Endothelial cell of umbilical vein (primary cell): Measurements from ENCODE around the gene JADE3. TPM values are rescaled to one million over a fixed set of nuclear protein-coding genes. Genes with fewer than 3 reads are reported as not detected.
A peak's percentile ranks its signal among the peaks of the same experiment; 100 is the strongest.

Experiments used
- Bru-seq: library from RNA; stranded (reverse); fragments of 400-500 nt; gene quantifications from one replicate; lab custom pipeline; 2021; lab: Mats Ljungman, UMichigan
- BruChase-seq, 2 experiments: library from RNA; stranded (reverse); fragments of 400-500 nt; gene quantifications; one replicate each; lab custom pipeline; 2021; lab: Mats Ljungman, UMichigan
- BruUV-seq: library from RNA; stranded (reverse); fragments of 400-500 nt; replicated peaks from 2 replicates; lab custom pipeline; 2021; lab: Mats Ljungman, UMichigan
- CTCF ChIA-PET: fragments of 300-600, 350-600 bp; sonication (Branson Sonifier 250); formaldehyde crosslinking; loops from one replicate; lab custom pipeline; 2021; ENCODE audit warnings: antibody characterized with exemption, inconsistent platforms; lab: Charles Lee
- POLR2A ChIA-PET: fragments of 300-600, 350-600 bp; sonication (Branson Sonifier 250); formaldehyde crosslinking; loops from one replicate; lab custom pipeline; 2021; ENCODE audit warnings: antibody characterized with exemption, inconsistent platforms; lab: Charles Lee
- DNase-seq: peaks from one replicate; pipeline ENCODE4 v3.0.0-alpha.2; 2011; ENCODE audit warnings: low read depth, low spot score
- FAIRE-seq: peaks from 2 replicates; lab custom pipeline; 2011; peaks lifted over from hg19 to GRCh38; lab: Jason Lieb, UNC
- H2AFZ ChIP-seq: 2 replicates; pipeline ENCODE4 v1.6.0; 2012; ENCODE audit warnings: low read depth, low read length, control low read depth, inconsistent platforms
- H3K27ac ChIP-seq: 2 replicates; pipeline ENCODE4 v1.5.1; 2011; ENCODE audit warnings: low read depth, mild to moderate bottlenecking, control low read depth, low read length, moderate library complexity; ENCODE audit not compliant: insufficient read depth
- H3K27me3 ChIP-seq, 2 experiments: 2 replicates each; pipeline versions ENCODE4 v1.6.0 to v1.6.1; 2011; ENCODE audit warnings: low read length in 2 of 2, mixed read lengths in 1 of 2; ENCODE audit not compliant: control insufficient read depth in 2 of 2, insufficient read depth in 2 of 2
- H3K36me3 ChIP-seq, 2 experiments: 2 replicates in 1 of 2; 3 replicates in 1 of 2; pipeline ENCODE4 v1.5.1; 2011; ENCODE audit warnings: low read length in 2 of 2, mild to moderate bottlenecking in 1 of 2, moderate library complexity in 1 of 2; ENCODE audit not compliant: control insufficient read depth in 2 of 2, insufficient read depth in 2 of 2; ENCODE audit errors: extremely low read depth in 1 of 2
- H3K4me1 ChIP-seq: 3 replicates; pipeline ENCODE4 v1.5.1; 2011; ENCODE audit warnings: mild to moderate bottlenecking, low read length; ENCODE audit not compliant: control insufficient read depth, insufficient read depth; ENCODE audit errors: extremely low read depth
- H3K4me2 ChIP-seq: 2 replicates; pipeline ENCODE4 v1.6.1; 2011; ENCODE audit warnings: low read length, control low read depth, mixed read lengths; ENCODE audit not compliant: insufficient read depth
- H3K4me3 ChIP-seq, 3 experiments: fragments of 200-600 bp in 1 of 3; sonication (generic), shearing (Covaris generic) in 1 of 3; replicated peaks in 1 of 3; 2 replicates each; pipeline ENCODE4 v1.5.1; 2011 to 2016; ENCODE audit warnings: control low read depth in 3 of 3, low read length in 3 of 3, mild to moderate bottlenecking in 2 of 3, inconsistent platforms in 1 of 3, low read depth in 1 of 3, moderate library complexity in 1 of 3; ENCODE audit not compliant: insufficient read depth in 1 of 3
- H3K79me2 ChIP-seq: 2 replicates; pipeline ENCODE4 v1.6.0; 2012; ENCODE audit warnings: low read length, inconsistent platforms; ENCODE audit not compliant: control insufficient read depth, insufficient read depth
- H3K9ac ChIP-seq: replicated peaks from 2 replicates; pipeline ENCODE3; 2011; ENCODE audit warnings: low read length, control low read depth; ENCODE audit not compliant: insufficient read depth; ENCODE audit errors: extremely low read depth
- H3K9me1 ChIP-seq: replicated peaks from 3 replicates; pipeline ENCODE4 v1.6.0; 2011; ENCODE audit warnings: mild to moderate bottlenecking, low read length; ENCODE audit not compliant: control insufficient read depth, insufficient read depth; ENCODE audit errors: extremely low read depth
- H3K9me3 ChIP-seq: replicated peaks from 2 replicates; pipeline ENCODE4 v1.5.1; 2012; ENCODE audit warnings: low read length, inconsistent platforms; ENCODE audit not compliant: control insufficient read depth, insufficient read depth
- H4K20me1 ChIP-seq: replicated peaks from 2 replicates; pipeline ENCODE3; 2011; ENCODE audit warnings: mild to moderate bottlenecking, low read length; ENCODE audit not compliant: control insufficient read depth, insufficient read depth; ENCODE audit errors: extremely low read depth
- EZH2 ChIP-seq: IDR thresholded peaks from 2 replicates; pipeline ENCODE4 v1.6.1; 2012; ENCODE audit warnings: borderline replicate concordance, low read depth, mild to moderate bottlenecking, moderate library complexity, low read length, inconsistent platforms; ENCODE audit not compliant: severe bottlenecking
- FOS ChIP-seq: IDR thresholded peaks from 2 replicates; pipeline ENCODE4 v1.6.1; 2011; ENCODE audit warnings: mild to moderate bottlenecking, low read length, moderate library complexity, borderline replicate concordance; ENCODE audit not compliant: insufficient read depth
- GATA2 ChIP-seq: IDR thresholded peaks from 2 replicates; pipeline ENCODE4 v1.7.0; 2011; ENCODE audit warnings: low read depth, mild to moderate bottlenecking, moderate library complexity, mixed read lengths, low read length; ENCODE audit not compliant: insufficient read length, insufficient read depth
- JUN ChIP-seq: IDR thresholded peaks from 2 replicates; pipeline ENCODE4 v1.6.1; 2011; ENCODE audit warnings: borderline replicate concordance, low read depth; ENCODE audit not compliant: insufficient read length, insufficient read depth
- MYC ChIP-seq: IDR thresholded peaks from one replicate; pipeline ENCODE4 v1.6.1; 2011; ENCODE audit warnings: mild to moderate bottlenecking, low read depth, low read length
- POLR2A ChIP-seq: IDR thresholded peaks from 2 replicates; pipeline ENCODE4 v1.6.1; 2012; ENCODE audit warnings: low read depth, mild to moderate bottlenecking, control low read depth, low read length
- POLR2AphosphoS5 ChIP-seq: IDR thresholded peaks from 2 replicates; pipeline ENCODE4 v1.6.1; 2012; ENCODE audit warnings: low read depth, mild to moderate bottlenecking, control low read depth, low read length, moderate library complexity; ENCODE audit not compliant: insufficient read depth
- dilution Hi-C: fragments of 300-500 bp; cut with MboI; formaldehyde crosslinking; loops from one replicate; pipeline ENCODE4 v1.15.0; 2019; ENCODE audit warnings: low sequenced_read_pairs; ENCODE audit not compliant: extremely low pct_ligation_motif_present
- intact Hi-C: fragments of 100-400 bp; cut with micrococcal nuclease; formaldehyde crosslinking; loops from one replicate; pipeline ENCODE4 v1.10.0; 2022
- long read RNA-seq: library from polyadenylated mRNA; stranded (forward); transcript quantifications from one replicate; pipeline ENCODE4 v2.0.0, GENCODE V29; 2021
- polyA minus RNA-seq, 3 experiments: library from RNA; depleted of rRNA, polyadenylated mRNA; stranded (reverse); fragments of >200 nt; gene quantifications; 1 replicate in 1 of 3; 2 replicates in 2 of 3; pipeline ENCODE4 v1.2.3, GENCODE V29; 2011
- polyA plus RNA-seq, 4 experiments: library from polyadenylated mRNA; depleted of rRNA in 3 of 4; stranded (reverse) in 3 of 4; unstranded in 1 of 4; fragments of >200 nt; gene quantifications; 2 replicates each; pipeline versions ENCODE4 v1.2.1 to v1.2.3, GENCODE V29; 2011 to 2012; ENCODE audit warnings: missing spikeins in 1 of 4
- total RNA-seq: library from RNA; stranded (reverse); gene quantifications from 2 replicates; pipeline ENCODE4 v1.2.3, GENCODE V29; 2021
- TF ChIP-seq, protein P1 (sequence below): IDR thresholded peaks from 2 replicates; pipeline ENCODE4 v1.6.1; 2011; ENCODE audit not compliant: insufficient read depth, insufficient read length
- TF ChIP-seq, protein P2 (sequence below), 2 donors: IDR thresholded peaks; 1 replicate in 1 of 2; 2 replicates in 1 of 2; pipeline ENCODE4 v1.5.1; 2011; ENCODE audit warnings: low read length in 2 of 2, mild to moderate bottlenecking in 2 of 2, moderate library complexity in 2 of 2, control low read depth in 1 of 2, inconsistent platforms in 1 of 2, low read depth in 1 of 2; ENCODE audit not compliant: insufficient read depth in 1 of 2; ENCODE audit errors: extremely low read depth in 1 of 2

Gene JADE3
- total RNA-seq (16.3 and 18.4 TPM in 2 replicates), polyA plus RNA-seq (3.7 and 4.9 TPM in 2 replicates), polyA minus RNA-seq (9.8 and 24.7 TPM in 2 replicates), Bru-seq, nascent RNA (percentile 71 among the genes with signal in this experiment), BruChase-seq, experiment 1, labeled RNA remaining after a 6-hour chase (percentile 62 among the genes with signal in this experiment), BruChase-seq, experiment 2, labeled RNA remaining after a 2-hour chase (percentile 63 among the genes with signal in this experiment)
- 6.2 and 6.7 TPM in 2 replicates for polyA plus RNA-seq (2011; cell fraction: cytosol; rRNA removed)
- 11.2 and 13.7 TPM in 2 replicates for polyA plus RNA-seq (2011; cell fraction: nucleus; rRNA removed)
- polyA plus RNA-seq (2012) = 9.3 and 11.1 TPM in 2 replicates
- polyA minus RNA-seq (2011; cell fraction: cytosol; rRNA and poly(A)+ RNA removed) = 13.1 TPM
- 8.4 and 17.6 TPM in 2 replicates for polyA minus RNA-seq (2011; cell fraction: nucleus; rRNA and poly(A)+ RNA removed)
- long read RNA-seq, full-length matches to known transcripts = 4 of 12 reads
- long read RNA-seq, partial matches to known transcripts = 7 of 12 reads
- long read RNA-seq, other reads (novel, unspliced or antisense) = 1 of 12 reads

DNA sequence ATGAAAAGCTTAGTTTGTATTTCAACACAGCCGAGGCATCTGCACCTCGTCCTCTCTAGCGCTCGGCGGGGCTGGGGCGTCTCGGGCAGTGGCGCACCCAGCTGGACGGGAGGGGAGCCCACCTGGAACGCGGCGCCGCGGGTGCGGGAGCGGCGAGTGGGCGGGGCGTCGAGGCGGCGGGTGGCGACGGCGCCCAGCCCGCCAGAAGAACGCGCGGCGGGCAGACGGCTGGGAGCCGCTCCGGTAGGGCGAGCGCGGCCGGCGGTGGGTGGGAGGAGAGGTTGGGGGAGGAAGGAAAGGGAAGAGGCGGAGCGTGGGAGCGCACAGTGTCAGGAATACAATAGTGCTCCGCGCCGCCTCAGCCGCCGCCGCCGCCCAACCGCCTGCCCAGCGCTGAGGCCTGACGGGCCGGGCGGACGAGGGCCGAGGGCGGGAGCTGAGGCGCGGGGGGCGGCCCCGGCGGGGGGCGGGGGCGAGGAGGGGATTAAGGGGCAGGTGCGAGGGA, at the start of gene JADE3:
TSS of gene JADE3 (plus strand) at position 324 of the 505 bp plus-strand sequence. CDS start 72,474 bp downstream, outside the sequence.
- Histone ChIP-seq H3K79me2 (peaks cover 25% of the 10 kb centered on the region), H3K4me2 (peak within 1 kb of the TSS; percentile 76), H3K27ac (peak within 1 kb of the TSS; percentile 45), H3K4me3 (peak within 1 kb of the TSS; percentile 72 to 79 (median 75)), H3K9ac (peak within 1 kb of the TSS; percentile 75), H3K36me3 (no peaks in the 10 kb centered on the region), H4K20me1 (no peaks in the 10 kb centered on the region), H3K9me3 (no peaks in the 10 kb centered on the region), H2AFZ (peak within 1 kb of the TSS; percentile 79), H3K27me3 (no peaks in the 10 kb centered on the region), H3K4me1 (peaks cover 11% of the 10 kb centered on the region), H3K9me1 (no peaks in the 10 kb centered on the region)
- TF ChIP-seq JUN (no peak), MYC (no peak), EZH2 (no peak), FOS (no peak), POLR2A (no peak), GATA2 (no peak), POLR2AphosphoS5 (no peak)
- TF ChIP-seq, protein P1, sequence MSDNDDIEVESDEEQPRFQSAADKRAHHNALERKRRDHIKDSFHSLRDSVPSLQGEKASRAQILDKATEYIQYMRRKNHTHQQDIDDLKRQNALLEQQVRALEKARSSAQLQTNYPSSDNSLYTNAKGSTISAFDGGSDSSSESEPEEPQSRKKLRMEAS = no peak
- TF ChIP-seq, protein P2, sequence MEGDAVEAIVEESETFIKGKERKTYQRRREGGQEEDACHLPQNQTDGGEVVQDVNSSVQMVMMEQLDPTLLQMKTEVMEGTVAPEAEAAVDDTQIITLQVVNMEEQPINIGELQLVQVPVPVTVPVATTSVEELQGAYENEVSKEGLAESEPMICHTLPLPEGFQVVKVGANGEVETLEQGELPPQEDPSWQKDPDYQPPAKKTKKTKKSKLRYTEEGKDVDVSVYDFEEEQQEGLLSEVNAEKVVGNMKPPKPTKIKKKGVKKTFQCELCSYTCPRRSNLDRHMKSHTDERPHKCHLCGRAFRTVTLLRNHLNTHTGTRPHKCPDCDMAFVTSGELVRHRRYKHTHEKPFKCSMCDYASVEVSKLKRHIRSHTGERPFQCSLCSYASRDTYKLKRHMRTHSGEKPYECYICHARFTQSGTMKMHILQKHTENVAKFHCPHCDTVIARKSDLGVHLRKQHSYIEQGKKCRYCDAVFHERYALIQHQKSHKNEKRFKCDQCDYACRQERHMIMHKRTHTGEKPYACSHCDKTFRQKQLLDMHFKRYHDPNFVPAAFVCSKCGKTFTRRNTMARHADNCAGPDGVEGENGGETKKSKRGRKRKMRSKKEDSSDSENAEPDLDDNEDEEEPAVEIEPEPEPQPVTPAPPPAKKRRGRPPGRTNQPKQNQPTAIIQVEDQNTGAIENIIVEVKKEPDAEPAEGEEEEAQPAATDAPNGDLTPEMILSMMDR (IDR thresholded peaks at IDR 0.05; ENCODE audit: extremely low read depth in 1 of 2, insufficient read depth in 1 of 2, low read depth in 1 of 2, low read length in 2 of 2) = no peak
- intact Hi-C loops (loop anchor here (1.0 to 2.0 kb wide), 2 partner anchors 8 to 153 kb away; partner anchors contain the start of gene SLC9A7), dilution Hi-C loops (no loop called here)
- FAIRE-seq = no peak
- no TSS peak for BruUV-seq
- ChIA-PET CTCF (interaction anchor here (1.1 to 3.6 kb wide), 6 partner anchors 8 to 116 kb away, joined by 3 to 17 read pairs (median 6); no protein-coding TSS in a partner anchor), POLR2A (no interaction called here)
- DNase-seq = peak; percentile 75
